Stimulated activated CD8-positive, alpha-beta memory T cell treated with anti-CD3 and anti-CD28 coated beads, Interleukin-12 subunit alpha, Interleukin-12 subunit beta, amount 100 ng/mL, for 1 hour (primary cell): ENCODE results near the gene GLIPR1.
"Not testable (repeated sequence)": the region's sequence is repeated elsewhere in the genome, so short reads cannot be mapped to it uniquely, and the experiment has no call there.

Source experiments
- DNase-seq: peaks from one replicate; pipeline ENCODE4 v3.0.0-alpha.2; 2020; ENCODE audit warnings: low read depth

GLIPR1 gene

DNA sequence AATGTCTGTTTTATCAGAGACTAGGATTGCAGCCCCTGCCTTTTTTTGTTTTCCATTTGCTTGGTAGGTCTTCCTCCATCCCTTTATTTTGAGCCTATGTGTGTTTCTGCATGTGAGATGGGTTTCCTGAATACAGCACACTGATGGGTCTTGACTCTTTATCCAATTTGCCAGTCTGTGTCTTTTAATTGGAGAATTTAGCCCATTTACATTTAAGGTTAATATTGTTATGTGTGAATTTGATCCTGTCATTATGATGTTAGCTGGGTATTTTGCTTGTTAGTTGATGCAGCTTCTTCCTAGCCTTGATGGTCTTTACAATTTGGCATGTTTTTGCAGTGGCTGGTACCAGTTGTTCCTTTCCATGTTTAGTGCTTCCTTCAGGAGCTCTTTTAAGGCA lies 40.7 kb downstream of the GLIPR1 start:
- DNase-seq: not testable (repeated sequence)

DNA sequence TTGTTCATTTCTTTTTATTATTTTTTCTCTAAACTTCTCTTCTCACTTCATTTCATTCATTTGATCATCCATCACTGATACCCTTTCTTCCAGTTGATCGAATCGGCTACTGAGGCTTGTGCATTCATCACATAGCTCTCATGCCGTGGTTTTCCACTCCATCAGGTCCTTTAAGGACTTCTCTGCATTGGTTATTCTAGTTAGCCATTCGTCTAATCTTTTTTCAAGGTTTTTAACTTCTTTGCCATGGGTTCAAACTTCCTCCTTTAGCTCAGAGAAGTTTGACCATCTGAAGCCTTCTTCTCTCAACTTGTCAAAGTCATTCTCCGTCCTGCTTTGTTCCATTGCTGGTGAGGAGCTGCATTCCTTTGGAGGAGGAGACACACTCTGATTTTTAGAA lies 41.6 kb downstream of the GLIPR1 start:
- DNase-seq: not testable (repeated sequence)

DNA sequence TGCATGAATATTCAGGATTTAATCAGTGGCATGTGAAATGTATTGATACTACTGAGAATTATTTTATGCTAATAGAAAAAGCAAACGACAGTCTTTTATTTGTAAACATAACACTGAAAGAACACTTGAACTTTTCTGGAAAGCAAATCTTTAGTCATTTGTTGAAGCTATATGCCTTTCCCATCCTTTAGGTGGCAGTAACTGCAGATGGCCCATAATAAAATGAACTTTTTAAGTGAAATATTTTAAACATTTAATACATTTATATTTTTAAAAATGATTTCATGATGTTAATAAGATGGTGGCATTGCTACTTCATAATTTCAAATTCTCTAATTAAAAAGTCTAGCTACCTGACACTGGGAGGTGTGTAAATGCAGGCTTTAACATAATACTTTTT lies 44.7 kb downstream of the GLIPR1 start:
- no peak for DNase-seq

DNA sequence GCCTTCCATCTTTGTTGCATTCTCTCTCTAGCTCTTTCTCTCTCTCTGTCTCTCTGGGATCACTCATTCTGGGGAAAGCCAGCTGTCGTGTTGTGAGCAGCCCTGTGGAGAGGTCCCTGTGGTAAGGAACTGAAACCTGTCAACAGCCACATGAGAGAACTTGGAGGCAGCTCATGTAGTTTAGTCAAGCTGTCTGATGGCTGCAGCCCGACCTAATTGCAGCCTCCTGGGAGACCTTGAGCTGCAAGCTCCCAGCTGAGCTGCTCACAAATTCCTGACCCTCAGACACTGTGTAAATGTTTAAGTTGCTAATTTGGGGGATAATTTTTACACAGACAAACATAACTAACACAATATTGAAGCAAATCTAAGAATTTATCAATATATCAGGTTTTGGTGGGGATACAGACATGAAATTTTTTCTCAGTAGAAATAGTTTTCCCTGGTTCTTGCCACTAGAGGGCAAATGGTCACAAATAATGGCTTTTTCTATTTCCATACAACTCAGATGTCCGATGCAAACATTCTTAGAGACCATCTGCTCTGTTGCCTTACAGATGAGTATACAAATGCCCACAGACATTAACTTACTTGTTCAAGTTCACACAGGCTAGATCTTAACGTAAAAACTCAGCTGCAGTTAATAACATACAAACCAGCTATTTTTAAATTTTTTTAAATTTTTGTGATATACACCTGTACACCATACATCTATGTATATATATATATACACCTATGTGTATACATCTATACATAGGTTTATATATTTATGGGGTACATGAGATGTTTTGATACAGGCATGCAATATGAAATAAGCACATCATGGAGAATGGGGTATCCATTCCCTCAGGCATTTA lies 46.3 kb downstream of the GLIPR1 start:
- DNase-seq: no peak

DNA sequence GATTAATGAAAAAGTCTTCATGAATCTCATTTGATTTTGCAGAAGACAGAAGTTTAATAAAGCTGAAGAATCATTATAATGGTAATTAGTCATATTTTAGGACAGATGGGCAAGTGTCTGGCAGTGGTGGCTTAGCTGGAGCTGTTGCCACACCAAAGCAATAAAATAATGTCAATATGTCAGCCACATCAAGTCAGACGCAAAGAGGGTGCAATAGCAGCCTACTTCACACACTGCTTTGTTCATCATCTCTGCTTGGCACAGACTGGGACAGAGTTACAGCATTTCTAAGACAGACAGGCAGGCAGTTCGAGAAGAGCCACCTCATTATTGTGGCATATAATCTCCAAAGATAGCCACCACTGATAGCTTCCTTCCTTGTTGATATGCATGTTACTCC lies 47.7 kb downstream of the GLIPR1 start:
- DNase-seq: no peak

DNA sequence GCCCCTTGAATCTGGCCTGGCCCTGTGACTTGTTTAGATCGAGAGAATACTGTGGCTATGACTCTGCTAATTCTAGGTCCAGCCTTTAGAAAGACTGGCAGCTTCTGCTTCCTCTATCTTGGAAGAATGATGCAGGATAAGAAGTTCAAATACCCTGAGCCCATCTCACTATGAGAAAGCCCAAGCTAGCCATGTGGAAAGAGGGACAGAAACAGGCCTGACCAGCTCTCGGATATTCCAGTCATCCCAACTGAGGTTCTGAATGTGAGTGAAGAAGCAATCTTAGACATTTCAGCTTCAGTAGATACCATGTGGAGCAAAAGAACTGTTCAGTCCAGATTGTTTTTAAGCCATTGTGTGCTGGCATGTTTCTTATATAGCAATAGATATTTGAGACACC lies 48.1 kb downstream of the GLIPR1 start:
- no peak for DNase-seq

DNA sequence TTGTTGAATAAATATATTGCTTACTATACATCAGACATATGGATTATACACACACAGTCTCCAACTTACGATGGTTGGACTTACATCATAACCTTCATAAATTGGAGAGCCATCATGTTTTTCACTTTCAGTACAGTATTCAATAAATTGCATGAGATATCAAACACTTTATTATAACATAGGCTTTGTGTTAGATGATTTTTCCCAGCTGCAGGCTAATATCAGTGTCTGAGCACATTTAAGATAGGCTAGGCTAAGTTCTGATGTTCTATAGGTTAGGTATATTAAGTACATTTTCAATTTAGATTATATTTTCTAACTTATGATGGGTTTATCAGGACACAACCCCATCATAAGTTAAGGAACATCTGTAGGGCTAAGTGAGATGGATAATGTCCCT lies 48.8 kb downstream of the GLIPR1 start:
- no peak for DNase-seq

DNA sequence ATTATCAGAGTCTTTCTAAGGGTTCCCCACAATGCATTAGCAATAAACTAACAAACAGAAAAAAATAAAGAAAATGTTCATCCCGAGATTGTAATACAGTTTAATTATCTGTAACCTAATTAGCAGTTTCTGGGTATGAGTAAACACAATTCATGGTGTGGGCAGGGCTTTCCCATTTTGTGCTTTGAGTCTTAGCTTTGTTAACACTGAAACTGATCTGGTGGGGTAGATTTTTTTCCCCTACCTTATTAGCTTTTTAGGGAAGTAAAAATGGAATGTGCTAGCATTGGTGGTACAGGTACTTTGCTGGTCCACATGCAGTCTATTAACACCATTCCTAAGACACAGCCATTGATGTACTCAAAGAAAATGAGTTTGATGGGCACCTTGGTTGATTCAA lies 49.3 kb downstream of the GLIPR1 start:
- DNase-seq: no peak

DNA sequence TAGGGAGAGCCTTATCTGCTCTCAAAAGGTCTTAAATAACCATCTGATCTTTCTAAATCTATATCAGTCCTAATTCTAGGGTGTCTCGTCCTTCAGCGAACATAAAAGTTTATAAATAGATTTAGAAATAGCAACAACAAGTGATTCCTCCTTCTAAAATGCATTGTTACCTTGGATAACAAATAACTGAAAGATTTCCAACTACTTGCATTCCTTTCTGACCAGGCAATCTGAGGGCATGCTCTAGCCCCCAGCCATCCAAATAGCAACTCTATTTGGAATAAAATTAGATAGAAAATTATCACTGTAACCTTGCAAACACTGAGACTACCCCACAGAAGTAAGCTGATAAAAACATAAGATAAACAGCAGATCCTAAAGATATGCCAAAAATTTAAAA lies 52.7 kb downstream of the GLIPR1 start:
- no peak for DNase-seq

DNA sequence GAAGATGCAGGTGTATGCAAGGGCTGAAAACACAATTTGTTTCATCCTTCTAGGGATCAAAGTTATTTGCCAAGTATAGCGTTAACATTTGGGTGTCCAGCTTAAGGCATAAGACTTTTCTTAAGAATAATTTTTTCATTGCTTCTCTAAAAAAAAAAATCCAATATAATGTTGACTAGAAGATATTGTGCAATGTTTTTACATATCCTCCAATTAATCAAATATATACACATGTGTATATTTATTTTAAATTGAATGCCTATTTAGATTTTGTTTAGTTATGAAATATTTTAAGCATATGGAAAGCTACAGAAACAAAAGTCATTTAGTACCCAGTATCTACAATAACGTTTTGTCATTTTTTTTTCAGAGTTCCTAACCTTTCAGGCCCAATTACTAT lies 59.3 kb downstream of the GLIPR1 start:
- DNase-seq: no peak

DNA sequence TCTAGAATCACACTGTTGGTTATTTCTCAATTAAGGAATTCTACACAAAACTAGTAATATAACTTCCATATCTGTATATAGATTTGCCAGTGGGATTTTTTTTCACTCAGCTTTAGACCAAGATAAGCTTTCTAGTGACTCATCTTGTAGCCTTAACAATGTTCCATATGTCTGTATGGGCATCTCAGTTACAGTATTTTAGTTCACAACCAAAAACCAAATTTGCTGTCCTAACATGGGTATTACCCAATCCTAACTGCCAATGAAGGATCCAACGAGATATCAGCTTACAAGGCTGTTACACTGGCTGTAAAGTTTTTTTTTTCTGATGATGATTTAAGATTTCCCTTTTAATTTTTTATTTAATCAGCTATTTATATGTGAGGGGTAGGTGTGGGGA lies 62.4 kb downstream of the GLIPR1 start:
- DNase-seq: no peak

DNA sequence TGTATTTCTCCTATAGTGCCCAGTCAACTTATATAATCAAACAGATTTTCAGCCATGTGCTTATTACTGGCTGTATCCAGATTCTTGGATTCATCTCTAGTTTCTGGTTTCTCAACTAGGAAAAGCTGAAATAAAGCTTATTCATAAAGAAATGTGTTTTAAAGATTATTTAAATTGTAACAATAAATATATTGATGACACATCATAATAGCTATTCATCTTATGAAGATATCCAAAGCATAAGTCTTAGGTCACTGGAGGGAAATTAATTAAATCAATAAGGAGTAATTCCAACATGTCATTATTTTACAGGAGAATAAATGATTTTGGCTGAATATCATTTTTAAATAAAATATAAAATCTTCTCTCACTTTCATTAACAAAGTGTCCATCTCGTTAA lies 63.0 kb downstream of the GLIPR1 start:
- no peak for DNase-seq

DNA sequence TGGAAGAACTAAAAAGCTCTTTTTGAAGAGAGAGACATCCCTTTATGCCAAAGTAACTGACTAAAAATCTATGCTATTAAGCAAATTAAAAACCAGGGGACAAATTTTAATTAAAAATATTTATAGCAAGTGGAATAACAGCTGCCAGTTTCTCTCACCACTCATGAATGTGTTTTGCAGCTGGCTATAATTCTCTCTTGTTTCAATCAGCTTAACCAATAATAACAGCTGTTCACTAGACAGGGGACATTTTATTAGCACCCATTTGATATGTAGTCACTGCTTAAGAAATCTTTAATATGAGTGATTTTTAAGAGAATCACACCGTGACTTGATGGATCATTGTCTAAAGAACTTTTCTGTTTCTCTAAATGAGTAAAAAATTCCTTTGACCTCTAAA lies 65.1 kb downstream of the GLIPR1 start:
- no peak for DNase-seq

DNA sequence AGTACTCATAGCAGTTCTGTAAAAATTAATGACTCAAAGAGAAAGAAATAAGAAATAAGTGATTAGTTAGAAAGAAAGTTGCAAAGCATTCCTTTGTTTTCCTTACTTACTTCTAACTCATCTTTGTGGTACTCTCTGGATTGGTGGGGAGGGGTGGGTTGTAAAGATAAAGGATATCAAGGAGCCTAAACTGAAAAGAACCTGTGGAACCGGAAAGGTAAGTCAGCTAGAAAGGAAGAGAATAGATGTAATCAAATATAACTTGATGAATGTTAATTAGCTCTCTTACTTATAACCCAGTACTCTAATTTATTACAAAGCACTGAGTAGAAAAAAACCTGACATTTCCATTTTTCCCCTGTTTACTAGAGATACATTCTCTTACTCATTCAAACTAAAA lies 68.3 kb downstream of the GLIPR1 start:
- no peak for DNase-seq

DNA sequence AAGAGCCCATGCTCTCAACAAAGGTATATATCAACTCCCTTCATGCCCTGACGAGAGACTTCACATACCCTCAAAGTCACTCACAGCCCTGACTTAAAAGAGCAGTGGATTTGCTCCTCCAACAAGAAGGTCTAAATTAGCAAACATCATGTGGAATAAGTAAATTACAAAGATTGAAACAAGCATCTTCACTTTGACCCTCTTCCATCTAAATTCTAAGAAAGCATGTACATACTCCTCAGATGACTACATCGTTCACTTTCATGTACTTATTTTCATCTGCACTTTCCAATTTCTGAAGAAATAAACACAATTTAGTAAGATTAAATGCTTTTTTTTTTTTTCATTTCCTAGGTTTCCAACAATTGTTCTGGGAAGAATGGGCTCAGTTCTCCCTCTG lies 69.4 kb downstream of the GLIPR1 start:
- no peak for DNase-seq

DNA sequence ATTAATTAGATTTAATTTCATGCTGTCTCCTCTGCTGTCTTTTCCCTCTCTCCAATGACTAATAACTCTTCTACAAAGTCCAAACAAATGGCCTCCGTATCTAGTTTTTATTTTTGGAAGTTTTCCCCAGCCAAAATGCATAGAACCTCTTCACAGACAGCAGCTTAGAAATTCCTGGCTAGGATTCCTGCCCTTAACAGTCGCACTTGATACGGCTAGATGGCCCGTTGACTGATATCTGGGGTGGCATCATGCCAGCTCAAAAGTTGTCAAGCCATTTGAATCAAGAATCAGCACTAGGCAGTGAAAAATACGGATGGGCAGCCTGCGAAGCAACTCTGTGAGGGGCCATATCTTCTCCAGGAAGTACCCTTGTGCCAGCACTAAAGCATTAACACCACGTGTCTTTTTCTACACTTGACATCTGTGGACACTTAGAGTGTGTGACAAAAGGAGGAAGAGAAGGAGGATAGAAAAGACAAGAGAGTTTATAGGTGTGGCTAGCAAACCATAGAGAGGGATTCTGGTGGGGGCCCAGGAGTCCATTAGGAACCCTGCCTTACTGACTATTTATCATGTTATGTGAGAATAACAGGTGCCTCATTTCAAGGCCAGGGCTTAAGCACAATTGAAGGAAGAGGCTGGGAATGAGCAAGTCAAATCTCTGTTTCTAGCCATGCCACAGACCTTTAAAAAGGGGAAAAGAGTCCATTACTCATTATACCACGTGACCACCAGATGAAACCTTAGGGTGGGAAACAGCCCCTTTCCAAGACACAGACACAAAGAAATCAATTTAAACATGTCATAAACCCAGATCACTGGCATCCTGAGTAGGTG lies 70.1 kb downstream of the GLIPR1 start:
- DNase-seq: no peak

DNA sequence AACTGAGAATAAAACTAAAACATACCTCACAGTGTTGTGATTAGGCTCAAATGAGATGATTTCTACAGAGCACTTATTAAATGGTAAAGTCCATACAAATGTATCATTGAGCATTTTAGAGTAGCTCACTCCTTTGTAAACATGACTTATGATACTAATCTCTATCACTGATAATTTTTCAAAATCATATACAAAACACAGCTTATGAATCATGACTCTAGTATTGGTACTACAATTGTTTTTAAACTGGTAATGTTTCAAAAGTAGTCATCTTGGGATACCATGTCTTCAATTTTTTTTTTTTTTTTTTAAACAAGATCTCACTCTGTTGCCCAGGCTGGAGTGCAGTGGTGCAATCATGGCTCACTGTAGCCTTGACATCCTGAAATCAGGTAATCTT lies 70.9 kb downstream of the GLIPR1 start:
- DNase-seq: no peak

DNA sequence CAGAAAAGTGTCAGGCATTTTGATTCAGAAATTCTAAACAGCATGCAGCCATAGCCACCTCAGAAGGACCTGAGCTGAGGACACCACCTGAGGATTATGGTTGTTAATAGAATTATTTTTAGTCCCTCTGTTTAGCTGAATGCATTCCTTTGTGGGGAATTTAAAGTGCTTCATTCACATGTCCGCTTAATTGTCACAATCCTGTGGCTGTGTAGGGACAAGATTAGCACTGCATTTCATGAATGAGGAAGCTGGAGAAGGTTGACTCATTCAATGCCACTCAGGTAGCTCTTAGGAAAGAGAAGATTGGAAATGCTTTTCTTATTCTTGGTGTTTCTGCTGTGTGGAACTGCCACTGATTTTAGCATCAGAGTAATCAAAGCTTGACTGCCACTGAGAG lies 72.8 kb downstream of the GLIPR1 start:
- DNase-seq: no peak
